HepG2 (cell line): Measurements from ENCODE around the gene FBXO10. TPM values are rescaled to one million over a fixed set of nuclear protein-coding genes. Genes with fewer than 3 reads are reported as not detected.
A peak's percentile ranks its signal among the peaks of the same experiment; 100 is the strongest.

ENCODE experiments used
- CHD2 ChIP-seq: IDR thresholded peaks from 2 replicates; pipeline ENCODE4 v1.6.1; 2011; ENCODE audit warnings: low read depth, low read length, improper control_type of control experiment
- FOXK1 ChIP-seq: sonication (generic); formaldehyde crosslinking; IDR thresholded peaks from 2 replicates; pipeline ENCODE4 v1.4.0; 2020; ENCODE audit warnings: low read depth, missing genetic modification reagents, borderline replicate concordance
- FOXK2 ChIP-seq: fragments of 450-650 bp; IDR thresholded peaks from 2 replicates; pipeline ENCODE4 v1.6.1; 2016
- GFI1 ChIP-seq: sonication (generic); formaldehyde crosslinking; IDR thresholded peaks from 2 replicates; pipeline ENCODE4 v1.5.0; 2020; ENCODE audit warnings: missing genetic modification reagents, mild to moderate bottlenecking, borderline replicate concordance
- HIVEP1 ChIP-seq: sonication (generic); formaldehyde crosslinking; IDR thresholded peaks from 2 replicates; pipeline ENCODE4 v1.4.0; 2020; ENCODE audit warnings: mild to moderate bottlenecking, missing genetic modification reagents
- MYC ChIP-seq: sonication (generic); formaldehyde crosslinking; IDR thresholded peaks from 2 replicates; pipeline ENCODE4 v1.9.0; 2021; ENCODE audit warnings: missing genetic modification reagents, borderline replicate concordance
- NFYC ChIP-seq: IDR thresholded peaks from 2 replicates; pipeline ENCODE4 v1.6.1; 2016; ENCODE audit warnings: missing genetic modification reagents, missing compliant biosample characterization
- PHF21A ChIP-seq: sonication (generic); formaldehyde crosslinking; IDR thresholded peaks from 2 replicates; pipeline ENCODE4 v1.5.0; 2020; ENCODE audit warnings: mild to moderate bottlenecking, missing genetic modification reagents
- POLR2AphosphoS2 ChIP-seq: IDR thresholded peaks from 2 replicates; pipeline ENCODE4 v1.6.1; 2011; ENCODE audit warnings: low read depth, low read length, improper control_type of control experiment
- RXRB ChIP-seq: IDR thresholded peaks from 2 replicates; pipeline ENCODE4 v1.6.1; 2016; ENCODE audit warnings: borderline replicate concordance, missing genetic modification reagents, missing compliant biosample characterization
- TFAP4 ChIP-seq: sonication (generic); IDR thresholded peaks from 2 replicates; pipeline ENCODE4 v1.6.1; 2016; ENCODE audit warnings: low read depth, borderline replicate concordance
- XBP1 ChIP-seq: sonication (generic); formaldehyde crosslinking; IDR thresholded peaks from 2 replicates; pipeline ENCODE4 v1.5.0; 2020; ENCODE audit warnings: missing genetic modification reagents
- ZFP91 ChIP-seq: sonication (generic); formaldehyde crosslinking; IDR thresholded peaks from 2 replicates; pipeline ENCODE4 v1.9.0; 2022; ENCODE audit warnings: missing genetic modification reagents, mild to moderate bottlenecking, borderline replicate concordance
- ZFYVE20 ChIP-seq: sonication (generic); formaldehyde crosslinking; IDR thresholded peaks from 2 replicates; pipeline ENCODE4 v1.8.0; 2023; ENCODE audit warnings: low read depth, mild to moderate bottlenecking, moderate library complexity, missing genetic modification reagents, borderline replicate concordance
- ZNF136 ChIP-seq: sonication (generic); formaldehyde crosslinking; IDR thresholded peaks from 2 replicates; pipeline ENCODE4 v1.8.1; 2022; ENCODE audit warnings: low read depth, mild to moderate bottlenecking, moderate library complexity, missing genetic modification reagents
- polyA plus RNA-seq, 8 experiments: library from polyadenylated mRNA; depleted of rRNA in 3 of 8; stranded (reverse) in 7 of 8; unstranded in 1 of 8; fragments of >200 nt; fragmentation: Illumina TruSeq in 4 of 8; extraction: Trizol in 4 of 8; gene quantifications; 2 replicates each; pipeline versions ENCODE4 v1.2.1 to v1.2.3, GENCODE V29; 2011 to 2016; ENCODE audit warnings: low read depth in 4 of 8, missing spikeins in 1 of 8, mixed read lengths in 1 of 8; ENCODE audit not compliant: insufficient read depth in 1 of 8
- total RNA-seq, 5 experiments: library from RNA; depleted of rRNA; stranded (reverse); fragments of >200 nt; fragmentation: Illumina TruSeq; extraction: Trizol; gene quantifications; 2 replicates each; pipeline ENCODE4 v1.2.3, GENCODE V29; 2016; ENCODE audit warnings: low read depth in 1 of 5
- TF ChIP-seq, protein P1 (sequence below): sonication (generic); formaldehyde crosslinking; IDR thresholded peaks from one replicate; pipeline ENCODE4 v1.5.1; 2020; ENCODE audit warnings: mild to moderate bottlenecking, missing genetic modification reagents; ENCODE audit errors: not compliant biosample characterization
- TF ChIP-seq, protein P2 (sequence below): IDR thresholded peaks from 2 replicates; pipeline ENCODE4 v1.6.1; 2018; ENCODE audit warnings: missing genetic modification reagents, mild to moderate bottlenecking, missing compliant biosample characterization

FBXO10 gene
- total and polyA plus RNA-seq, 2 of the 13 experiments (the other 11 are each of a cell fraction or from before 2014, with no cell fraction given) = 3.1 to 5.1 TPM

DNA sequence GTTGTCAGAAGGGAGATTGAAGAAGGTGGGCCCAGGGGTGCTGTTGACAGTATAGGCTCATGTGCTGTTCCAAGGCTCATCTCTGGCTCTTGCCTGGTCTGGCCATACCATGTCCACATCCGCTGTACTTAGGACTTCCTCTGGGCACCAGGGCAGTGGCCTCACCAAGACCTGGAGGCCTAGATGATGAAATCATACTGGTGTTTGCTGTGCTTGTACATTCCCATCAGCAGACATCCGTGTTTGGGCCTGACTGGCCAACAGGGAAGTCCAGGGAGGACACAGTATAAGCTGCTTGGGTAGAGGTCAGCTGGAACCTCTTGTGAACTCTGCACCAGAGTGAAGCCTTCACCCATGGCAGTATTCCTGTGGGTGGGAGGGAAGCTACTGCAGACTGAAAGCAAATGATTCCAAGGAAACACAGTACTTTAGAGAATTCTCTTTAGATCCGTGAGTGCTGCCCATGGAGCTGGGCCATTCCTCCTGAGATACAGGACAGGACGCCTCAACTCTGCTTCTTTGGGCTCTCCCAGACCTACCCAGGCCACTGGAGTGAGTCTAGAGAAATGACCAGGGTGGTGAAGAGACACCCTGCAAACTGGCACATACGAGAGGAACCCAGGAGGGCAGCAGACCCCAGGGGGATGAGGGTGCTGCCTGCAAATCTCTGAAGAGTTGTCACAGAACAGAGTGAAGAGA is 67.9 kb downstream of the FBXO10 start (continued):
- TF ChIP-seq RXRB (peak; percentile 98), TFAP4 (peak; percentile 91; the same call in 1 of the 2 replicates), HIVEP1 (CRISPR knock-in tag) (peak; percentile 76; the same call in 1 of the 2 replicates), NFYC (CRISPR knock-in tag) (0 out of 2 replicates have a peak, but pooled peaks have one; percentile 33), ZFYVE20 (CRISPR knock-in tag) (no peak), CHD2 (no peak), MYC (CRISPR knock-in tag) (peak; percentile 71; the same call in 1 of the 2 replicates), POLR2AphosphoS2 (no peak), FOXK2 (peak; percentile 75; the same call in 1 of the 2 replicates), XBP1 (no peak), ZNF136 (CRISPR knock-in tag) (peak; percentile 42; the same call in 1 of the 2 replicates), PHF21A (CRISPR knock-in tag) (peak; percentile 96), ZFP91 (CRISPR knock-in tag) (peak; percentile 53), FOXK1 (CRISPR knock-in tag) (peak; percentile 57; the same call in 1 of the 2 replicates), GFI1 (no peak; the same call in 1 of the 2 replicates)
- TF ChIP-seq, protein P1, sequence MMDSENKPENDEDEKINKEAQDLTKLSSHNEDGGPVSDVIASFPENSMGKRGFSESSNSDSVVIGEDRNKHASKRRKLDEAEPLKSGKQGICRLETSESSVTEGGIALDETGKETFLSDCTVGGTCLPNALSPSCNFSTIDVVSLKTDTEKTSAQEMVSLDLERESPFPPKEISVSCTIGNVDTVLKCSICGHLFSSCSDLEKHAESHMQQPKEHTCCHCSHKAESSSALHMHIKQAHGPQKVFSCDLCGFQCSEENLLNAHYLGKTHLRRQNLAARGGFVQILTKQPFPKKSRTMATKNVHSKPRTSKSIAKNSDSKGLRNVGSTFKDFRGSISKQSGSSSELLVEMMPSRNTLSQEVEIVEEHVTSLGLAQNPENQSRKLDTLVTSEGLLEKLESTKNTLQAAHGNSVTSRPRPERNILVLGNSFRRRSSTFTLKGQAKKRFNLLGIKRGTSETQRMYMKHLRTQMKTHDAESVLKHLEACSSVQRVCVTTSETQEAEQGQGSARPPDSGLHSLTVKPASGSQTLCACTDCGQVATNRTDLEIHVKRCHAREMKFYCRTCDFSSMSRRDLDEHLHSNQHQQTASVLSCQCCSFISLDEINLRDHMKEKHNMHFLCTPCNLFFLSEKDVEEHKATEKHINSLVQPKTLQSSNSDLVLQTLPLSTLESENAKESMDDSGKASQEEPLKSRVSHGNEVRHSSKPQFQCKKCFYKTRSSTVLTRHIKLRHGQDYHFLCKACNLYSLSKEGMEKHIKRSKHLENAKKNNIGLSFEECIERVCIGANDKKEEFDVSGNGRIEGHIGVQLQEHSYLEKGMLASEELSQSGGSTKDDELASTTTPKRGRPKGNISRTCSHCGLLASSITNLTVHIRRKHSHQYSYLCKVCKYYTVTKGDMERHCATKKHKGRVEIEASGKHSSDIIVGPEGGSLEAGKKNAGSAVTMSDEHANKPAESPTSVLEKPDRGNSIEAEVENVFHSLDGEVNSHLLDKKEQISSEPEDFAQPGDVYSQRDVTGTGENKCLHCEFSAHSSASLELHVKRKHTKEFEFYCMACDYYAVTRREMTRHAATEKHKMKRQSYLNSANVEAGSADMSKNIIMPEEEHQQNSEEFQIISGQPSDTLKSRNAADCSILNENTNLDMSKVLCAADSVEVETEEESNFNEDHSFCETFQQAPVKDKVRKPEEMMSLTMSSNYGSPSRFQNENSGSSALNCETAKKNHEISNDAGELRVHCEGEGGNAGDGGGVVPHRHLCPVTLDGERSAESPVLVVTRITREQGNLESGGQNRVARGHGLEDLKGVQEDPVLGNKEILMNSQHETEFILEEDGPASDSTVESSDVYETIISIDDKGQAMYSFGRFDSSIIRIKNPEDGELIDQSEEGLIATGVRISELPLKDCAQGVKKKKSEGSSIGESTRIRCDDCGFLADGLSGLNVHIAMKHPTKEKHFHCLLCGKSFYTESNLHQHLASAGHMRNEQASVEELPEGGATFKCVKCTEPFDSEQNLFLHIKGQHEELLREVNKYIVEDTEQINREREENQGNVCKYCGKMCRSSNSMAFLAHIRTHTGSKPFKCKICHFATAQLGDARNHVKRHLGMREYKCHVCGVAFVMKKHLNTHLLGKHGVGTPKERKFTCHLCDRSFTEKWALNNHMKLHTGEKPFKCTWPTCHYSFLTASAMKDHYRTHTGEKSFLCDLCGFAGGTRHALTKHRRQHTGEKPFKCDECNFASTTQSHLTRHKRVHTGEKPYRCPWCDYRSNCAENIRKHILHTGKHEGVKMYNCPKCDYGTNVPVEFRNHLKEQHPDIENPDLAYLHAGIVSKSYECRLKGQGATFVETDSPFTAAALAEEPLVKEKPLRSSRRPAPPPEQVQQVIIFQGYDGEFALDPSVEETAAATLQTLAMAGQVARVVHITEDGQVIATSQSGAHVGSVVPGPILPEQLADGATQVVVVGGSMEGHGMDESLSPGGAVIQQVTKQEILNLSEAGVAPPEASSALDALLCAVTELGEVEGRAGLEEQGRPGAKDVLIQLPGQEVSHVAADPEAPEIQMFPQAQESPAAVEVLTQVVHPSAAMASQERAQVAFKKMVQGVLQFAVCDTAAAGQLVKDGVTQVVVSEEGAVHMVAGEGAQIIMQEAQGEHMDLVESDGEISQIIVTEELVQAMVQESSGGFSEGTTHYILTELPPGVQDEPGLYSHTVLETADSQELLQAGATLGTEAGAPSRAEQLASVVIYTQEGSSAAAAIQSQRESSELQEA = no peak
- TF ChIP-seq, protein P2, sequence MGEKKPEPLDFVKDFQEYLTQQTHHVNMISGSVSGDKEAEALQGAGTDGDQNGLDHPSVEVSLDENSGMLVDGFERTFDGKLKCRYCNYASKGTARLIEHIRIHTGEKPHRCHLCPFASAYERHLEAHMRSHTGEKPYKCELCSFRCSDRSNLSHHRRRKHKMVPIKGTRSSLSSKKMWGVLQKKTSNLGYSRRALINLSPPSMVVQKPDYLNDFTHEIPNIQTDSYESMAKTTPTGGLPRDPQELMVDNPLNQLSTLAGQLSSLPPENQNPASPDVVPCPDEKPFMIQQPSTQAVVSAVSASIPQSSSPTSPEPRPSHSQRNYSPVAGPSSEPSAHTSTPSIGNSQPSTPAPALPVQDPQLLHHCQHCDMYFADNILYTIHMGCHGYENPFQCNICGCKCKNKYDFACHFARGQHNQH (CRISPR knock-in tag) = peak; percentile 88; the same call in 1 of the 2 replicates
